HEK293T (cell line): ENCODE data around the gene CNR1.

Experiments used
- CTCF ChIA-PET: fragments of 350-600 bp; formaldehyde crosslinking; extraction: SDS; loops from one replicate; lab custom pipeline; 2021; ENCODE audit warnings: antibody characterized with exemption, inconsistent platforms; lab: Yijun Ruan, JAX
- POLR2A ChIA-PET: fragments of 350-600 bp; formaldehyde crosslinking; extraction: SDS; loops from one replicate; lab custom pipeline; 2020; ENCODE audit warnings: antibody characterized with exemption, inconsistent platforms; lab: Yijun Ruan, JAX
- DNase-seq: peaks from one replicate; pipeline ENCODE4 v3.0.0; 2012; ENCODE audit warnings: mixed read lengths; ENCODE audit errors: extremely low spot score
- ARNT ChIP-seq: fragments of 450-650 bp; IDR thresholded peaks from 2 replicates; pipeline ENCODE4 v1.6.1; 2017; ENCODE audit warnings: mild to moderate bottlenecking
- BHLHE40 ChIP-seq: fragments of 450-650 bp; IDR thresholded peaks from 2 replicates; pipeline ENCODE4 v1.6.1; 2016; ENCODE audit warnings: mild to moderate bottlenecking, moderate library complexity, borderline replicate concordance
- CTBP1 ChIP-seq: fragments of 450-650 bp; IDR thresholded peaks from 2 replicates; pipeline ENCODE4 v1.6.1; 2016; ENCODE audit warnings: borderline replicate concordance
- ELF4 ChIP-seq: fragments of 450-650 bp; IDR thresholded peaks from 2 replicates; pipeline ENCODE4 v1.6.1; 2017; ENCODE audit warnings: antibody characterized with exemption
- FOXA1 ChIP-seq: fragments of 450-650 bp; IDR thresholded peaks from 2 replicates; pipeline ENCODE4 v1.6.1; 2016; ENCODE audit warnings: mild to moderate bottlenecking
- FOXK2 ChIP-seq: fragments of 450-650 bp; IDR thresholded peaks from 2 replicates; pipeline ENCODE4 v1.6.1; 2016; ENCODE audit warnings: mild to moderate bottlenecking
- FOXM1 ChIP-seq: fragments of 450-650 bp; IDR thresholded peaks from 2 replicates; pipeline ENCODE4 v1.6.1; 2017; ENCODE audit warnings: mild to moderate bottlenecking, borderline replicate concordance
- HDGF ChIP-seq: fragments of 450-650 bp; IDR thresholded peaks from 2 replicates; pipeline ENCODE4 v1.6.1; 2017; ENCODE audit warnings: antibody characterized with exemption, borderline replicate concordance
- L3MBTL2 ChIP-seq: fragments of 450-650 bp; conservative IDR thresholded peaks from 2 replicates; pipeline ENCODE4 v1.6.1; 2016; ENCODE audit warnings: mild to moderate bottlenecking
- LEF1 ChIP-seq: fragments of 450-650 bp; IDR thresholded peaks from 2 replicates; pipeline ENCODE4 v1.6.1; 2017; ENCODE audit warnings: mild to moderate bottlenecking, borderline replicate concordance
- NFRKB ChIP-seq: fragments of 450-650 bp; IDR thresholded peaks from 2 replicates; pipeline ENCODE4 v1.6.1; 2016; ENCODE audit warnings: mild to moderate bottlenecking, moderate library complexity
- SP1 ChIP-seq: fragments of 450-650 bp; IDR thresholded peaks from 2 replicates; pipeline ENCODE4 v1.6.1; 2017
- SUZ12 ChIP-seq: fragments of 450-650 bp; IDR thresholded peaks from 2 replicates; pipeline ENCODE4 v1.6.1; 2016; ENCODE audit warnings: mild to moderate bottlenecking
- TARDBP ChIP-seq: fragments of 450-650 bp; IDR thresholded peaks from 2 replicates; pipeline ENCODE4 v1.6.1; 2016
- ZNF384 ChIP-seq: fragments of 450-650 bp; IDR thresholded peaks from 2 replicates; pipeline ENCODE4 v1.6.1; 2016
- TF ChIP-seq, protein P1 (sequence below): fragments of 450-650 bp; IDR thresholded peaks from 2 replicates; pipeline ENCODE4 v1.6.1; 2016

Gene CNR1

DNA sequence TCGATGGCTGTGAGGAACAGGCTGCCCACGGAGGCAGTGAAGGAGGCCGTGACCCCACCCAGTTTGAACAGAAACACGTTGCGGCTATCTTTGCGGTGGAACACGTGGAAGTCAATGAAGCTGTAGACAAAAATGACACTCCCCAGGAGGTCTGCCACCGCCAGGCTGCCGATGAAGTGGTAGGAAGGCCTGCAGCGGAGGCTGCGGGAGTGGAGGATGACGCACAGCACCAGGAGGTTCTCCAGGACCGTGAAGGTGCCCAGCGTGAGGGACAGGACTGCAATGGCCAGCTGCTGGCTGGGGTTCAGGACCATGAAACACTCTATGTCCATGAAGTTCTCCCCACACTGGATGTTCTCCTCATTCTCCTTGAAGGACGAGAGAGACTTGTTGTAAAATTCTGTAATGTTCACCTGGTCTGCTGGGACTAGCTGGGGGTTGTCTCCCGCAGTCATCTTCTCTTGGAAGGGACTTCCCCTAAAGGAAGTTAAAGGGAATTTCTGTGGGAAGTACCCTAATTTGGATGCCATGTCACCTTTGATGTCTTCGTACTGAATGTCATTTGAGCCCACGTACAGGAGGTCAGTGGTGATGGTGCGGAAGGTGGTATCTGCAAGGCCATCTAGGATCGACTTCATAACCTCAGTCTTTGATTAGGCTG lies 21.4 kb downstream of the CNR1 start:
- POLR2A ChIA-PET = no interaction called here
- TF ChIP-seq LEF1 (no peak), TARDBP (no peak), FOXK2 (no peak), BHLHE40 (no peak), ELF4 (no peak), FOXM1 (no peak), ZNF384 (no peak)
- CTCF ChIA-PET = no interaction called here
- no peak for DNase-seq

- DNase-seq = no peak
- ChIA-PET POLR2A (no interaction called here), CTCF (no interaction called here)
- TF ChIP-seq SUZ12 (no peak), SP1 (no peak), ELF4 (no peak), HDGF (no peak), FOXM1 (no peak), NFRKB (no peak), FOXA1 (no peak), TARDBP (no peak), ZNF384 (no peak), CTBP1 (no peak)
- TF ChIP-seq, protein P1, sequence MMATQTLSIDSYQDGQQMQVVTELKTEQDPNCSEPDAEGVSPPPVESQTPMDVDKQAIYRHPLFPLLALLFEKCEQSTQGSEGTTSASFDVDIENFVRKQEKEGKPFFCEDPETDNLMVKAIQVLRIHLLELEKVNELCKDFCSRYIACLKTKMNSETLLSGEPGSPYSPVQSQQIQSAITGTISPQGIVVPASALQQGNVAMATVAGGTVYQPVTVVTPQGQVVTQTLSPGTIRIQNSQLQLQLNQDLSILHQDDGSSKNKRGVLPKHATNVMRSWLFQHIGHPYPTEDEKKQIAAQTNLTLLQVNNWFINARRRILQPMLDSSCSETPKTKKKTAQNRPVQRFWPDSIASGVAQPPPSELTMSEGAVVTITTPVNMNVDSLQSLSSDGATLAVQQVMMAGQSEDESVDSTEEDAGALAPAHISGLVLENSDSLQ = no peak
Observed at GRCh38 chr6:88143421-88144157, 22.6 kb downstream of the CNR1 start.

DNA sequence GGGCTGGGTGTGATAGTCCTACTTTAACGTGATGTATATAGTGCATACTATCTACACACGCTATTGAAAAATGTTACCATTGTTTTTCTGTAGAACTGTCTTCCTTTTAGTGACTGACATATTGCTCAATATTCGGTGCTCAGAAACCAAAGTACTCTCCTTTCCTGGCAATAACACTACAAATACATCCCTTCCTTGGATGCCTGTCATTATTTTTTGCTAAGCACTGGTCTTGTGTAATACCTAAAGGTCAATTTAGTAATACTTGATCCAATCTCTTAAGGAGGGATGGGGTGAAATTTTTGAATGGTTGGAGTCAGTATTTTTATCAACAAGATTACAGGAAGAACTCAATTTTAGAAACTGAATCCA lies 23.9 kb downstream of the CNR1 start:
- no peak for DNase-seq
- TF ChIP-seq FOXA1 (no peak), SUZ12 (no peak), FOXK2 (no peak), L3MBTL2 (no peak), FOXM1 (no peak), ELF4 (no peak), LEF1 (no peak)
- ChIA-PET CTCF (no interaction called here), POLR2A (no interaction called here)

- DNase-seq = no peak
- CTCF ChIA-PET = no interaction called here
- TF ChIP-seq, protein P1 = no peak
- TF ChIP-seq NFRKB (no peak), ARNT (no peak), SUZ12 (no peak), ZNF384 (no peak), ELF4 (no peak), L3MBTL2 (no peak), CTBP1 (no peak), SP1 (no peak), TARDBP (no peak), FOXM1 (no peak), HDGF (no peak), LEF1 (no peak), FOXK2 (no peak), BHLHE40 (no peak)
- POLR2A ChIA-PET = no interaction called here
Observed at GRCh38 chr6:88141561-88142296, 24.4 kb downstream of the CNR1 start.

DNA sequence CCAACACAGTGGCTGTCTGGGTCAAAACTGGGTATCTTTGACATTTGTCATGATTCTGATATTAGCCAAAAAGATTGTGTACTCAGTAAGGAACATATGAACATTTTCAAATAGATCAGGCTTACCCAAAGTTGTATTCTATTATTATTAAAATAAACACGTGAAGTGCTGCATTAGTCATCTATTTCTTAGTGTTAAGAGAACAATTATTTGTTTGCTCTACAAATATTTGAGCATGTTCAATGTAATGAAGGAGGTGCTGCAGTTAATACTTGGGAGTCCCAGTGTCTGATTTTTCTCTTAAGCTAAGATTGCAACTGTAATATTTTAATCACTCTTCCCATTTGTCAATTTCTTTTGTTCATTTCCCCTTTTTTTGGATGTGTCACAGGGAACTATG lies 28.2 kb downstream of the CNR1 start:
- DNase-seq = no peak
- ChIA-PET CTCF (no interaction called here), POLR2A (no interaction called here)
- no peak for TF ChIP-seq TARDBP
- TF ChIP-seq, protein P1 = no peak
- no peak for TF ChIP-seq FOXM1
- TF ChIP-seq FOXA1 = no peak

- no peak for DNase-seq
- POLR2A ChIA-PET = no interaction called here
- CTCF ChIA-PET = no interaction called here
- no peak for TF ChIP-seq ARNT
- TF ChIP-seq BHLHE40 = no peak
Observed at GRCh38 chr6:88135578-88136114, 30.5 kb downstream of the CNR1 start.
